HuH-7.5 (cell line): Measurements from ENCODE around the gene CEP131.

Source experiments
- DNase-seq: peaks from one replicate; pipeline ENCODE4 v3.0.0; 2011; ENCODE audit warnings: low spot score

Gene CEP131

GRCh38 chr17:81199482-81199830 lies 23.3 kb downstream of the CEP131 start:
- no peak for DNase-seq

- DNase-seq, result no peak
These were observed 23.8 kb downstream of the CEP131 start for GRCh38 chr17:81198826-81199481.

GRCh38 chr17:81197831-81198490 lies 24.8 kb downstream of the CEP131 start:
- DNase-seq, result no peak

GRCh38 chr17:81197409-81197795 lies 25.4 kb downstream of the CEP131 start:
- no peak for DNase-seq

- no peak for DNase-seq
These were observed 26.0 kb downstream of the CEP131 start for GRCh38 chr17:81196505-81197408.

- no peak for DNase-seq
These were observed 26.7 kb downstream of the CEP131 start for GRCh38 chr17:81195941-81196495.

GRCh38 chr17:81194941-81195901 lies 27.5 kb downstream of the CEP131 start:
- no peak for DNase-seq

GRCh38 chr17:81194225-81194760 lies 28.5 kb downstream of the CEP131 start:
- no peak for DNase-seq

- no peak for DNase-seq
These were observed 29.1 kb downstream of the CEP131 start for GRCh38 chr17:81193470-81194224.

GRCh38 chr17:81193051-81193410 lies 29.7 kb downstream of the CEP131 start:
- DNase-seq, result no peak

GRCh38 chr17:81192386-81193050 lies 30.2 kb downstream of the CEP131 start:
- DNase-seq, result no peak

GRCh38 chr17:81191646-81192045 lies 31.1 kb downstream of the CEP131 start:
- no peak for DNase-seq

- no peak for DNase-seq
These were observed 31.6 kb downstream of the CEP131 start for GRCh38 chr17:81191116-81191515.

- no peak for DNase-seq
These were observed 32.2 kb downstream of the CEP131 start for GRCh38 chr17:81190591-81190990.

- DNase-seq, result peak; percentile 70
These were observed 32.9 kb downstream of the CEP131 start for GRCh38 chr17:81189670-81190530.

GRCh38 chr17:81189016-81189415 lies 33.7 kb downstream of the CEP131 start:
- no peak for DNase-seq

GRCh38 chr17:81188491-81188840 lies 34.3 kb downstream of the CEP131 start:
- DNase-seq, result no peak

- DNase-seq, result no peak
These were observed 34.9 kb downstream of the CEP131 start for GRCh38 chr17:81187586-81188490.
